Colon (tissue), 2 donors: Measurements from ENCODE around the gene PHACTR1.

ENCODE experiments used
- FAIRE-seq: peaks from 2 replicates; lab custom pipeline; 2012; peaks lifted over from hg19 to GRCh38; lab: Jason Lieb, UNC
- donor health status: control.
- donor health status: control.

Gene PHACTR1

GRCh38 chr6:13290335-13290734, 573.8 kb downstream of the PHACTR1 start:
- no peak for FAIRE-seq

GRCh38 chr6:13292774-13293173, 576.2 kb downstream of the PHACTR1 start:
- FAIRE-seq, result no peak

- no peak for FAIRE-seq
Observed at GRCh38 chr6:13294499-13295069, 578.0 kb downstream of the PHACTR1 start.

- FAIRE-seq, result no peak
Observed at GRCh38 chr6:13295576-13295975, 579.0 kb downstream of the PHACTR1 start.

- no peak for FAIRE-seq
Observed at GRCh38 chr6:13296536-13296997, 580.0 kb downstream of the PHACTR1 start.

- FAIRE-seq, result no peak
Observed at GRCh38 chr6:13297391-13297790, 580.8 kb downstream of the PHACTR1 start.

GRCh38 chr6:13298446-13298845, 581.9 kb downstream of the PHACTR1 start:
- no peak for FAIRE-seq

GRCh38 chr6:13299403-13299821, 582.8 kb downstream of the PHACTR1 start:
- FAIRE-seq, result no peak

- FAIRE-seq, result no peak
Observed at GRCh38 chr6:13299918-13300317, 583.4 kb downstream of the PHACTR1 start.

- FAIRE-seq, result no peak
Observed at GRCh38 chr6:13300643-13301590, 584.4 kb downstream of the PHACTR1 start.

- no peak for FAIRE-seq
Observed at GRCh38 chr6:13302291-13302690, 585.7 kb downstream of the PHACTR1 start.

GRCh38 chr6:13302751-13303667, 586.4 kb downstream of the PHACTR1 start:
- FAIRE-seq, result no peak

- FAIRE-seq, result no peak
Observed at GRCh38 chr6:13303668-13304017, 587.1 kb downstream of the PHACTR1 start.

GRCh38 chr6:13304101-13304500, 587.5 kb downstream of the PHACTR1 start:
- FAIRE-seq, result no peak

- FAIRE-seq, result no peak
Observed at GRCh38 chr6:13304580-13305260, 588.2 kb downstream of the PHACTR1 start.

- no peak for FAIRE-seq
Observed at GRCh38 chr6:13305288-13305687, 588.7 kb downstream of the PHACTR1 start.

- FAIRE-seq, result no peak
Observed at GRCh38 chr6:13305791-13306190, 589.2 kb downstream of the PHACTR1 start.

- no peak for FAIRE-seq
Observed at GRCh38 chr6:13307508-13307995, 591.0 kb downstream of the PHACTR1 start.

GRCh38 chr6:13308332-13308731, 591.8 kb downstream of the PHACTR1 start:
- no peak for FAIRE-seq

GRCh38 chr6:13311155-13311554, 594.6 kb downstream of the PHACTR1 start:
- FAIRE-seq, result no peak

GRCh38 chr6:13314806-13315205, 598.2 kb downstream of the PHACTR1 start:
- no peak for FAIRE-seq

GRCh38 chr6:13315896-13316295, 599.3 kb downstream of the PHACTR1 start:
- no peak for FAIRE-seq
